GM10266 (cell line): ENCODE data around the gene MAD1L1.
"Not testable (repeated sequence)": the region's sequence is repeated elsewhere in the genome, so short reads cannot be mapped to it uniquely, and the experiment has no call there.

ENCODE experiments used
- DNase-seq: peaks from one replicate; pipeline ENCODE4 v3.0.0; 2012; ENCODE audit errors: extremely low spot score
- TF ChIP-seq, protein P1 (sequence below): IDR thresholded peaks from 2 replicates; pipeline ENCODE4 v1.5.1; 2012; ENCODE audit warnings: mild to moderate bottlenecking, low read depth; ENCODE audit not compliant: control insufficient read depth, insufficient read depth; ENCODE audit errors: missing control alignments

Gene MAD1L1

DNA sequence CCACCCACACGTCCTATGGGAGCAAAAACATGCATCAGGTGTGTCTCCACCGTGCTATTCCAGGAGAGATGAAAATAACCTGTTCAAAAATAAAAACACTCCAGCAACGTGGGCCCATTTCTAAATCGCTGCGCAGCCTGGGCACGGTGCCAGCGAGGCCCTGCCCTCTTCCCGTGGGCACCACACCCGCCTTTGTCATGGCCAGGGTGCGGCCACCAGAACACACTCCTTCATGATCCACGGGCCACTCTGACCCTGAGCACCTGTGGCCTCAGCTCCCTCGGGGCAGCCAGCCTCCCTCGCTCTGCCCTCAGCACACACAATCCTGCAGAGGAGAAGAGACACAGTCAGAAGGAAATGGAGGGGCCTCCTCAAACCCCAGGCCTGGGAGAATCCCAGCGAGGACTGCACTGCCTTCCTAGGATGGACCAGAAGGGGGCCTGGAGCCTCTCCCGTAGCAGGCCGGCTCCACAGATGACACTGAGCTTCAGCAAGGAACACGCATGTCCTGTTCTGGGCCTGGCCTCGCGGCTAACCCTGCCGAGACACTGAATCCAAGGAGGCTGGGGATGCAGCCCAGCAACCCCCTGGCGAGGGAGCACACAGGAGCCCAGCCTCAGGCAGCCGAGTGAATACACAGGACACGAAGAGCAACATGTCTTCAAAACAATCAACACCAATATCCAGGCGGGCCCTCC is 169.0 kb downstream of the MAD1L1 start:
- TF ChIP-seq, protein P1, sequence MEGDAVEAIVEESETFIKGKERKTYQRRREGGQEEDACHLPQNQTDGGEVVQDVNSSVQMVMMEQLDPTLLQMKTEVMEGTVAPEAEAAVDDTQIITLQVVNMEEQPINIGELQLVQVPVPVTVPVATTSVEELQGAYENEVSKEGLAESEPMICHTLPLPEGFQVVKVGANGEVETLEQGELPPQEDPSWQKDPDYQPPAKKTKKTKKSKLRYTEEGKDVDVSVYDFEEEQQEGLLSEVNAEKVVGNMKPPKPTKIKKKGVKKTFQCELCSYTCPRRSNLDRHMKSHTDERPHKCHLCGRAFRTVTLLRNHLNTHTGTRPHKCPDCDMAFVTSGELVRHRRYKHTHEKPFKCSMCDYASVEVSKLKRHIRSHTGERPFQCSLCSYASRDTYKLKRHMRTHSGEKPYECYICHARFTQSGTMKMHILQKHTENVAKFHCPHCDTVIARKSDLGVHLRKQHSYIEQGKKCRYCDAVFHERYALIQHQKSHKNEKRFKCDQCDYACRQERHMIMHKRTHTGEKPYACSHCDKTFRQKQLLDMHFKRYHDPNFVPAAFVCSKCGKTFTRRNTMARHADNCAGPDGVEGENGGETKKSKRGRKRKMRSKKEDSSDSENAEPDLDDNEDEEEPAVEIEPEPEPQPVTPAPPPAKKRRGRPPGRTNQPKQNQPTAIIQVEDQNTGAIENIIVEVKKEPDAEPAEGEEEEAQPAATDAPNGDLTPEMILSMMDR = no peak
- DNase-seq = no peak

DNA sequence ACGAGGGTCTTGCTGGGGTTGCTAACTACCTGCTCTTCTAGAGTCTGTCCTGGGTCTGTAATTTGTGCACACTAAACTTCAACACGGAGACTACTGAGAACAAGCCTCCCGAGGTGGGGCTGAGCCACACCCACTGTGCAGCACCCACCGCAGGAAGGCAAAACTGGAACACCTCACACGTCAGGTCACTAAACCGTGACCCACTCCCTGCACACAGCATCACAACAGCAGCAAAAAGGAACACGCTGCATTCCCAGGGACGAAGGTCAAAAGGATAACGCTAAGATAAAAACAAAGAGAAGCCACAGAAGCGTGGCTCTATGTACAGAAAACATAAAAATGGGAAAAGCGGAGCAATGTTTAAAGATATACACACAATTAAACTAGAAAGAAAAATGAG is 170.1 kb downstream of the MAD1L1 start:
- TF ChIP-seq, protein P1 = no peak
- no peak for DNase-seq

DNA sequence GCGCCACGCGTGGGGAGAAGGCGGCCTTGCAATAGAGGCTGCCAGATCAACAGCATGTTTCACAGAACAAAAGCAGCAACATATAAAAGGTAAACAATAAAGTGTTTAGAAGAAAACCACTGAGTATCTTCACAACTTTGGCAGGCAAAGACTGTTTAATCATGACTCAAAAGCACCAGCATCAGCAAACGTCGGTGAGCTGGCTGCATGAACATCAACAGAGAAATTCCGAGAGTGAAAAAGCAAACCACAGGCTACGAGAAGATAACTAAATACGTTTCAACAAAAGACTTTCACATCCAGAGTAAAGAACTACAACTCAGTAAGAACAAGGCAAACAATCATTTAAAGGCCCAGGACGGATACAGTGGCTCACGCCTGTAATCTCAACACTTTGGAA is 172.0 kb downstream of the MAD1L1 start:
- DNase-seq = no peak
- TF ChIP-seq, protein P1 = no peak

DNA sequence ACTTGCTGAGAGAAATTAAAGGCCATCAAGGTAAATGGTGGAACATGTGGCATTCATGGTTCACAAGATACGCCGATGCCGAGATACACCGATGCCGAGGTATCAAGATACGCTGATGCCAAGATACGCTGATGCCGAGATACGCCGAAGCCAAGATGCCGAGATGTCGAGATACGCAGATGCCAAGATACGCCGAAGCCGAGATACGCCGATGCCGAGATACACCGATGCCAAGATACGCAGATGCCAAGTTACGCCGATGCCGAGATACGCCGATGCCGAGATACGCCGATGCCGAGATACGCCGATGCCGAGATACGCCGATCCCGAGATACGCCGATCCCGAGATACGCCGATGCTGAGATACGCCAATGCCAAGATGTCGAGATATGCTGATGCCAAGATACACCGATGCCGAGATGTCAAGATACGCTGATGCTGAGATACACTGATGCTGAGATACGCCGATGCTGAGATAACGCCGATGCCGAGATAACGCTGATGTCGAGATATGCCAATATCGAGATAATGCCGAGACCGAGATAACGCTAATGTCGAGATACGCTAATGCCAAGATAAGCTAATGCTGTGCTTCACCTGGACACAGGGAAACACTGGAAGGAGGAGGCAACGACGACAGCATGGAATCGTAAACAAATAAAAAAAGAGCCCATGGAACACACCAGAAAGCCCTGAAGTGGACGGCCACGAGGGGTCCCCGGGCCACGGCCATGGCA is 172.6 kb downstream of the MAD1L1 start:
- DNase-seq = no peak
- TF ChIP-seq, protein P1 = no peak

DNA sequence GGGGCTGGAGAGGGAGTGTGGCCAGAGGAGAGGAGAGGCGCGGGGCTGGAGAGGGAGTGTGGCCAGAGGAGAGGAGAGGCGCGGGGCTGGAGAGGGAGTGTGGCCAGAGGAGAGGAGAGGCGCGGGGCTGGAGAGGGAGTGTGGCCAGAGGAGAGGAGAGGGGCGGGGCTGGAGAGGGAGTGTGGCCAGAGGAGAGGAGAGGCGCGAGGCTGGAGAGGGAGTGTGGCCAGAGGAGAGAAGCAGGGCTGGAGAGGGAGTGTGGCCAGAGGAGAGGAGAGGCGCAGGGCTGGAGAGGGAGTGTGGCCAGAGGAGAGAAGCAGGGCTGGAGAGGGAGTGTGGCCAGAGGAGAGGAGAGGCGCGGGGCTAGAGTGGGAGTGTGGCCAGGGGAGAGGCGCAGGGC is 174.5 kb downstream of the MAD1L1 start:
- DNase-seq = not testable (repeated sequence)

DNA sequence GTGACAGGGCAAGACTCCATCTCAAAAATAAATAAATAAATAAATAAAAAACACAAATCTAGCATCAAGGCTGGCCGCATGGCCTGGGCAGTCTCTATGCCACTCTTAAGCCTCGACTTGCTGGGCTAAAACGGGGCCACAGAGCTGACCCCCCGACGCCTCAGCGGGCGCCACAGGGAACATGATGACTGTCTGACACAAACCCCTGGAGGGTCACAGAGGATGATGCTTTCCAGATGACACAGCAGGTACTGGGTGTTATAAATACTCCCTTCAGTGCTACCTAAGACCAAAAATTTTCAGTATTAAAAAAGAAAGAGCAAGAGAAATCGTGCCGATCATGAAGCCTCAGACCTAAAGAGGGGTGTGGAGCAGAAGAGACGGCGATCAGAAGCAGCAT is 176.8 kb downstream of the MAD1L1 start:
- TF ChIP-seq, protein P1 = no peak
- DNase-seq = no peak

DNA sequence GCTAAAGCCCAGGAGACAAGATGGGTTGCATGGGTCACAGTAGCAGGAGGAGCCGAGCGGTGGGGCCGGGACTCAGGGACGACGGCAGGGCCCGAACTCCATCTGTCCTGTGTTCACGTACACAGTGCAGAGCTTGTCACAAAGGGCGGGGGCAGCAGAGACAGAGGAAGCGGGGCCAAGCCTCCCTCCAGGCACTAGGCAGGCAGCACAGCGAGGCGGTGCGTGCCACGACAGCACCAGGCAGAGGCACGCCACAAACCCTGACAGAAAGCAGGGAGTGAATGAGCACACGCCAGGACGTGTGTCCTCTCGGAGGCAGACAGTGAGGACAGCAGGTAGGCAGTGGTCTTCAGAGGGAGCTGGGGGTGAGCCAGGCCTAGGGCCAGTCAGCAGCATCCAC is 177.8 kb downstream of the MAD1L1 start:
- DNase-seq = no peak
- TF ChIP-seq, protein P1 = no peak
